Cortex of kidney (tissue), 1 donor: ENCODE measurements around the gene ST6GAL1.
"Not testable (repeated sequence)": the region's sequence is repeated elsewhere in the genome, so short reads cannot be mapped to it uniquely, and the experiment has no call there.

Source experiments
- DNase-seq: peaks from one replicate; lab custom pipeline; 2025; lab: John Stamatoyannopoulos, UW

The ST6GAL1 gene

DNA sequence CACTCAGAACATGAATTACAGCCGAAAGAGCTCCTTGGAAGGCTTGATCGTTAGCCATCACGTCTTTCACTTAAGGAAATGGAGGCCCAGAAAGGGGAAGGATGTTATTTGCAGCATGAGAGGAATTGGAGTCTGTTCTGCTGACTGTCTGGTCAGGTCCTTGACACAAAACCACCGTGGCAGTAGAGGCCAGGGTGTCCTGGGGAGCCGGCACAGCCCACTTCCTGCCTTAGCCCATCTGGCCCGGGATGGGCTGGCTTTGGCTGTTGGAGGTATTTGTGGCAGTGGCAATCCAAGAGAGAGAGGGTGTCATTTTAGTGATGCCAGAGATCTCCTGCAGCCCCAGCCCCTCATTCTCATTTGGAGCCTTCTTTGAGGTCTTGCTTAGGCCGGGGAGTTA lies 37.4 kb downstream of the ST6GAL1 start:
- no peak for DNase-seq

GRCh38 chr3:186969607-186970006 lies 39.3 kb downstream of the ST6GAL1 start:
- no peak for DNase-seq

GRCh38 chr3:186971106-186971505 lies 40.8 kb downstream of the ST6GAL1 start:
- DNase-seq, result not testable (repeated sequence)

DNA sequence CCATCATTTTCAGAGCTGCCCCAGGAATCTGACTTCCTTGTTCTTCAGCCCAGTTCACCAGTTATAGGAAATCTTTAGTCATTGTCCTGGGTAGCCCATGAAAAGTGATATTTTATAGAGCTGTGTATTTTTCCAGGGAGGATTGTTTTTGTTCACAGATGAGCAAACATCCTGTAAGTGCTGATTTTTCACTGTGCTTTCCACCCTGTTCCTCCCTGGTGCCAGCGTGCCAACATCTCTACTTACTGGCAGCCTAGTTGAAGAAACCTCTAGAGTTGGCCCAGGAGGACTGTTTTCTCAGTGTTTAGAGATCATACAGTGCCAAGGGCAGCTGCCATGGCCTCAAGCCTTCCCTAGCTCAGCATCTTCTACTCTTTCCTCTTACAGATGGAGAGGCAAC lies 41.3 kb downstream of the ST6GAL1 start:
- DNase-seq, result no peak

GRCh38 chr3:186973702-186974101 lies 43.4 kb downstream of the ST6GAL1 start:
- no peak for DNase-seq

DNA sequence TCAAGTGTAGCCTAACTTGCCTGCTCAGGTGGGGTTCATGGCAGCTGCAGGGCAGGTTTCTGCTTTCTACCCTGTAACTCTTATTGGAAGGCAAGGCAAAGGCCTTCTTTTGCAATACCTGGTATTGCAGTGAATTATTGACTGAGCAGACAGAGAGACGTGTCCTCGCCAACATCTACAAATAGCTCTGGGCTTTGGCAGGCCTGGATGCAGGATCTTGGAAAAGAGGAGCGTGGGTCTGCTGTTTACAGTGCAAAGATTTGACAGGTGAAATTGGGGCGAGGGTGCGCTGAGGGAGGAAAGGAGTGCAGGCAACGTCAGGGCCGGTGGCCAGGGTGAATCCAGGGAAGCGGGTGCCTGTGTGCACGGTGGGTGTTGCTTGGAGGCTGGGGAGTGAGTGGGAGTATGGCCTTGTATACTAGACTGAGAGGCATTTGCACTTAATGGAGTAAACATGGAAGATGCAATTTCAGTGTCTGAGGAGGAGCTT lies 44.5 kb downstream of the ST6GAL1 start:
- DNase-seq, result no peak

- DNase-seq, result no peak
These were observed 45.4 kb downstream of the ST6GAL1 start for GRCh38 chr3:186975726-186976125.

DNA sequence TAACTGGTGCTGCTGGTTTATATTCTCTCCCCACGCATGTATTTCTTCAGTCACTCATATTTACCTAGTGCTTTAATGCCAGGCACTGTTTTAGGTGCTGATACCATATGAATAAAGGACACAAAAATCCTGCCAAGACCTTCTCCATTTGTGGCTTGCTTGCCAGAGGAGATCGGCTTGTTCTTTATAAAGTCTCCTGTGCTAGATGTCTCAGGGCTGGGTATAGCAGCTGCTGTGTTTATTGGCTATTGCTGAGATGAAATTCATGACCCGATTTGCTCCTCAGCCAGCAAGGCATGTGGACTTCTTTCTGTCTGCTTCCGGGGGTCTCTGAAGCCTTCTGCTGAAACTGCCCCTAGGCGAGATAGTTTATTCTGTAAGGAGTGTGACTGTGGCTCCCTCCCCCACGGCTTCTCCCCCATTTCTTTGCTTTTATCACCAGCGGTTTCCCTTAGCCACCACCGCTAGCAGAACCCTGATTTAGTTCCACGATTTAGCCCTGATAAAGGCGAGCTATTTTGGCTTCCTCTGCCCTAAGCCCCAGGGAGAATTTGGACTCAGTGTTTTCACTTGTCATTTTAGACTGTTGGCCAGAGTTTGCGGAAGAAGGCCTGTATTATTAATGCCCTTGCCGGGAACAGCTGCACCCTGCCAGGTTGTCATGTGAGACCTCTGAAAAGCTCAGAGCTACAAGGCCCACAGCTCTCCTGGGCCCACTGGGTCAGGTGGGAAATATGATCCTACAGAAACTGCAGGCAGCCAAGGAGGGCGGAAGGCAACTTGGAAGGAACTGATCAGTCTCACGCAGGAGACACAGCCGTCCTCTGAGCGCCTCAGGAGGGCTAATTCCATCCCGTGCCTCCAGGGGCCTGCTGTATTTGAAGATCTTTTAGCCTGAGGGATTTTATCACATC lies 46.8 kb downstream of the ST6GAL1 start:
- no peak for DNase-seq

DNA sequence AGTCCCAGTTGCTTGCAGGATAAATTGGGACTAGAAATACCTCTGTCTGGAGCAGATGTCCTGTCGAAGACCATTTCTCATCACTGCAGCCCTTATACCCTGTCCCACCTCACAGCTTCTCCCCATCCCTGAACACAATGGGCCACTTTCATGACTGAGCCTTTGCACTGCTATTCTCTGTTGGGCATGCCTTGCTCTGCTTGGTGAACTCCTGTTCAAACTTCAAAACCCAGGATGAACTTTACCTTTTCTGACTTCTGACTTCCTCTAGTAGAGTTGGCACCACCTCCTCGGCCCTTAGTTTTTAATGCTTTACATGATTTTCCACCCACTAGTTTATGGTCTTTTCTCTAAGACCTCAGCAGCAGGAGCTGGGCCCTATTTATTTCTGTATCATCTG lies 48.4 kb downstream of the ST6GAL1 start:
- DNase-seq, result no peak

DNA sequence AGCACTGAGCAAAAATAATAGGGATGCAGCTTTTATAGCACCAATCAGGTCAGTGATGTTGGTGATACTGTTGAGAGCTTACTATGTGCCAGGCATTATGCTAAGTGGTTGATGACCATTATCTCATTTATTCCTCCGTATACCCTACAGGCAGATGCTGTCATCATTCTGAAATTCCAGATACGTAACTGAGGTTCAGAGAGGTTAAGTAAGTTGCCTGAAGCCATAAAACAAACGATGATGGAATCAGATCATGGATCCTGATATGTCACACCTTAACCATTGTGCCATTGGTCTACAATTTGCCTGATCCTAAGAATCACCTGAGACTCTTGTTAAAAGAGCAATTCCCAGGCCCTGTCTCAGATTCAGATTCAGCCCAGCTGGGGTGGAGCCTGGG lies 49.5 kb downstream of the ST6GAL1 start:
- DNase-seq, result no peak

- no peak for DNase-seq
These were observed 50.7 kb downstream of the ST6GAL1 start for GRCh38 chr3:186980989-186981388.

GRCh38 chr3:186983659-186984058 lies 53.3 kb downstream of the ST6GAL1 start:
- no peak for DNase-seq

GRCh38 chr3:186984064-186984463 lies 53.7 kb downstream of the ST6GAL1 start:
- no peak for DNase-seq

DNA sequence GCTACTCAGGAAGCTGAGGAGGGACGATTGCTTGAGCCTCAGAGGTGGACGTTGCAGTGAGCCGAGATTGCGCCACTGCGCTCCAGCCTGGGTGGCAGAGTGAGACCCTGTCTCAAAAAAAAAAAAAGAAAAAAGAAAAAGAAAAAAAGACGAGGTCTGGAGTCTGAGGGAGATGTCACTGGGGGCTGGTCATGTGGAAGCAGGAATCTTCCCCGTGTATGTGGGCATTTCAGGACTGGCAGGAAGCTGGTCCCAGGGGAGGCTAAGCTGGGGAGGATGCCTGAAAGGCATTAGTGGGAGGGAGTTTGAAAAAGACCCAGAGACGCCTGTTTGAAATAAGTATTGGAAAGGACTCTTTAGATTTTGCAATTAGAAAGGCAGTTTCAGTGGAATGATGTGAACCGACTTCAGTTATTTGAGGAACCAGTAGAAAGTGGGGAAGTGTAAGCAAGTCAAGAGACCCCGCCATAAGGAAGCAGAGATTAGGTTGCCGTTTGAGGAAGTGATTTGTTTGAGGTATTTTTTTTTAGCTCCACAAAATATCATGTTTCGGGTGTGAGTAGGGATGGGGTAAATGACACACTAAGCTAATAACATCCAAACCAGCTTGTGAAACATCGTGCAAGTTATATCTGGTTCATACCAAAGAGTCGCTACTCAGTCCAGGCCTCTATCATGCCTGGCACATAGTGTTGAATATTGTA lies 55.5 kb downstream of the ST6GAL1 start:
- DNase-seq, result no peak

- no peak for DNase-seq
These were observed 56.1 kb downstream of the ST6GAL1 start for GRCh38 chr3:186986406-186986805.

DNA sequence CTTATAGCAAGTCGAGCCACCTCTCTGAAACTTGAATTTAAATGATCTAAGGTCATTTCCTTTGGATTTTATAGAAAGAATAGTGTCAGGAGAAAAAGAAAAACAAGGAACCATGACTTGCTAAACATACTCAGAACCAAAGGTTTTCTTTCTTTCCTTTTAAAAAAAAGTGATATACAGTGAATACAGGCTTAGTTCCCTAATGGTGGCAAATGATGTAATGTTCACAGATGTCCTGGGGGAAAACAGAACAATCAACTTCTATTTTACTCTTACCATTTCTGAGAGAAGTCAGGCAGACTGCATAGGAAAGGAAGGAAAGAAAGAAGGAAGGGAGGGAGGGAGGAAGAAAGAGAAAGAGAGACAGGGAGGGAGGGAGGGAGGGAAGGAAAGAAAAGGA lies 56.5 kb downstream of the ST6GAL1 start:
- no peak for DNase-seq

DNA sequence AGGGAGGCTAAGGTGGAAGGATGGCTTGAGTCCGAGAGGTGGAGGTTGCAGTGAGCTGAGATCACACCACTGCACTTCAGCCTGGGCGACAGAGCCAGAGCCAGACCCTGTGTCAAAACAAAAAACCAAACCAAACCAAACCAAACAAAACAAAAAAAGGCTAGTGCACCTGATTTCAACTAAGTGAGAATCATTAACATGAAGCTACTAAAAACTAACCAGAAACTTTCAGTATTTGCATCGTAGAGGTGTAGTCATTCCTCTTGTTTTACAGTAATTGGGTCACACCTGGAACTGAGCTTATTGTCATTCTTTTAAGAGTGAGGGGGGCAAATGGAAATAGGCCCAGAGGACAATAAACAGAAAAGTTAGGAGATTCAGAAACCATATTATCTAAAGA lies 58.5 kb downstream of the ST6GAL1 start:
- no peak for DNase-seq

DNA sequence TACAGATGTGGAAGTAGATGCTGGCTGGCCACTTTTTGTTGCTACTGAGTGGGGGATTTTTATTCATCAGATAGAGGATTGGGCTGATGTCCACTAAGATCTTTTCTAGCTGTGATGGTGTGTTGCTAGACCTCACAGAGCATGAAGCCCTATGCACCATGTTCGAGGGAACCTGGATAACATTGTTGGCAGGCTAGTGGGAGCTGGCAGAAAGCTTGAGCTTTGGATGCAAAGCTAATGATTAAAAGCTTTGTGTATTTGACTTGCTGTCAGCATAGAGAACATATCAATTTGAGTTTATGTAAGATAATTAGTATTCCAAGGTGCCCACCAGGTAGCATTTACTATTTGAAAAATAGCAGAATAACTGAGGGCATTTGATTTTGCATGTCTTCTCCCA lies 59.1 kb downstream of the ST6GAL1 start:
- no peak for DNase-seq

DNA sequence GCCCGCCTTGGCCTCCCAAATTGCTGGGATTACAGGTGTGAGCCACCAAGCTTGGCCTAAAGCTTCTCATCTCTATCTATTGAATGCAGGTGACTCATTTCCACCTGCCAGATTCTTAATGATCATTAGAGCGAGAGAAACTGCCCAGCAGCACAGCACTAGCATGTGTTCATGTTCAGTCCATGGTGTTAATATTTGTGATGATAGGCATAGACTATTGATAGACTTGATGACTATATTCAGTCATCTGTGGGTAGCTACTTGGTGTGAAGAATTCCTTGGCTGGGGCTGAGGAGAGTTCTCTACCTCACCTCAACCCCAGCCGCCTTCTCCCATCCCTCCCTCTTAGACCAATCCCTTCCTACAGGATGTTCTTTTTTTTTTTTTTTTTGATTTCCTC lies 60.0 kb downstream of the ST6GAL1 start:
- DNase-seq, result no peak

GRCh38 chr3:186990878-186991308 lies 60.6 kb downstream of the ST6GAL1 start:
- no peak for DNase-seq

- DNase-seq, result no peak
These were observed 61.1 kb downstream of the ST6GAL1 start for GRCh38 chr3:186991470-186991869.

GRCh38 chr3:186992096-186992495 lies 61.8 kb downstream of the ST6GAL1 start:
- DNase-seq, result not testable (repeated sequence)

DNA sequence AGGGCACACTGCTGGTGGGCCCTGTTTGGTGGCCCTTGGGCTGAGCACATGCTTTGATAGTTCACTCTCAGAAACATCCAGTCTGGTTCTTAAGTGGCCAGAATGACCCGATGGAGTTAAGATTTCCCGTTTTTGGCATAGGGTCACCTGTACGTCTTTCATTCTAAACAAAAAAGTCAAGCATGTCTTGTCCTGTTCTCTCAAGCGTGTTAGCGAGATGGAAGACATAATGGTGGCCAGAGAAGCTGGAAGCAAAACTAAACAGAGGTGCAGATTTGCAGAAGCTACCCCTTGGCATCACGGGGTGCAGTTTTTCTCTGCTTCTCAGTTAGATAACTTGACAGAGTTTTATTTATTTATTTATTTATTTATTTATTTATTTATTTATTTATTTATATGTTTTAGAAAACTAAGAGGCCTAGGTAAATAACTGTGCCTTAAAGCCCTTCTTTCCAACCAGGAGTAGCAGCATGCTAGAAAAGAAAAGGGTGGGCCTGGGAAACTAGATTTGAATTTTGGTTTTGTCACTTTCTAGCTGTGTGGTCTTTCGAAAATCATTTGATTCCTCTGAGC lies 63.0 kb downstream of the ST6GAL1 start:
- no peak for DNase-seq
